ENCODE data around the gene VWA1. TPM values are rescaled to one million over a fixed set of nuclear protein-coding genes. Genes with fewer than 3 reads are reported as not detected.

The VWA1 gene
- total RNA-seq, 1 experiment from 2014 or later: 0.54 TPM

DNA sequence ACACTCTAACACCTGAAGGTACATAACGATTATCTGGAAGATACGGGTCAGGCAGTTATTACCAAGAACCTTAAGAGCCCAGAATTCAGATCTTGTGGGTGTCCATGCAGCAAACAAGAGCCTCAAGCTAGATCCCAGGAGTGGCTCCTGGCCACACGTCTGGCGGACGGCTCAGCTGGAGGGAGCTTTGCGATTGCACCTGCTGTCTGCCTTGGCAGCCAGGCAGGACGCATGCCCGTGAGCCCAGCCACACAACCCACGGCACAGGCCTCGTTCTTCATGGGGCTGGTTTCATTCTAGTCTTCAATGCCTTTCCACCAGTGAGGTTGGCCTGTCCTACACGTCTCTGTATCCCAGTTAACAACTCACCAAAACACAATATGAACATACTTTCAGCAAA lies 42.1 kb upstream of the VWA1 start:
- Mint-ChIP-seq H3K9me3 (ENCODE audit: unreplicated experiment) (no peaks in the 10 kb centered on the region), H3K4me1 (ENCODE audit: insufficient read depth, unreplicated experiment) (no peaks in the 10 kb centered on the region), H3K36me3 (ENCODE audit: insufficient read depth, unreplicated experiment) (peaks cover 100% of the 10 kb centered on the region), H3K27me3 (ENCODE audit: insufficient read depth, unreplicated experiment) (no peaks in the 10 kb centered on the region), H3K27ac (ENCODE audit: low read depth, unreplicated experiment) (no peak overlapping the region), H3K4me3 (ENCODE audit: unreplicated experiment) (no peak overlapping the region)
- no TSS peak for BruUV-seq (replicated peaks)
- intact Hi-C loops (cut with micrococcal nuclease): no loop called here
- CTCF ChIA-PET: interaction anchor here (0.7 kb wide), 1 partner anchor 185 kb away, joined by 3 read pairs; no protein-coding TSS in a partner anchor
- TF ChIP-seq, protein P1, sequence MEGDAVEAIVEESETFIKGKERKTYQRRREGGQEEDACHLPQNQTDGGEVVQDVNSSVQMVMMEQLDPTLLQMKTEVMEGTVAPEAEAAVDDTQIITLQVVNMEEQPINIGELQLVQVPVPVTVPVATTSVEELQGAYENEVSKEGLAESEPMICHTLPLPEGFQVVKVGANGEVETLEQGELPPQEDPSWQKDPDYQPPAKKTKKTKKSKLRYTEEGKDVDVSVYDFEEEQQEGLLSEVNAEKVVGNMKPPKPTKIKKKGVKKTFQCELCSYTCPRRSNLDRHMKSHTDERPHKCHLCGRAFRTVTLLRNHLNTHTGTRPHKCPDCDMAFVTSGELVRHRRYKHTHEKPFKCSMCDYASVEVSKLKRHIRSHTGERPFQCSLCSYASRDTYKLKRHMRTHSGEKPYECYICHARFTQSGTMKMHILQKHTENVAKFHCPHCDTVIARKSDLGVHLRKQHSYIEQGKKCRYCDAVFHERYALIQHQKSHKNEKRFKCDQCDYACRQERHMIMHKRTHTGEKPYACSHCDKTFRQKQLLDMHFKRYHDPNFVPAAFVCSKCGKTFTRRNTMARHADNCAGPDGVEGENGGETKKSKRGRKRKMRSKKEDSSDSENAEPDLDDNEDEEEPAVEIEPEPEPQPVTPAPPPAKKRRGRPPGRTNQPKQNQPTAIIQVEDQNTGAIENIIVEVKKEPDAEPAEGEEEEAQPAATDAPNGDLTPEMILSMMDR (IDR thresholded peaks at IDR 0.05; ENCODE audit: unreplicated experiment): no peak
- POLR2A ChIA-PET: no interaction called here
- no peak for DNase-seq (ENCODE audit: unreplicated experiment)

GRCh38 chr1:1394116-1394515 lies 41.4 kb upstream of the VWA1 start:
- Mint-ChIP-seq H3K4me3 (ENCODE audit: unreplicated experiment) (no peak overlapping the region), H3K27ac (ENCODE audit: low read depth, unreplicated experiment) (no peak overlapping the region), H3K9me3 (ENCODE audit: unreplicated experiment) (no peaks in the 10 kb centered on the region), H3K4me1 (ENCODE audit: insufficient read depth, unreplicated experiment) (no peaks in the 10 kb centered on the region), H3K36me3 (ENCODE audit: insufficient read depth, unreplicated experiment) (peaks cover 93% of the 10 kb centered on the region), H3K27me3 (ENCODE audit: insufficient read depth, unreplicated experiment) (no peaks in the 10 kb centered on the region)
- ChIA-PET CTCF (interaction anchor here (0.7 kb wide), 1 partner anchor 186 kb away, joined by 3 read pairs; no protein-coding TSS in a partner anchor), POLR2A (interaction anchor here (0.8 kb wide), 1 partner anchor 19 kb away, joined by 3 read pairs; the partner anchor contains the start of gene AURKAIP1)
- BruUV-seq (replicated peaks): no TSS peak
- intact Hi-C loops (cut with micrococcal nuclease): no loop called here
- TF ChIP-seq, protein P1 (IDR thresholded peaks at IDR 0.05; ENCODE audit: unreplicated experiment): no peak
- DNase-seq (ENCODE audit: unreplicated experiment): no peak

GRCh38 chr1:1395166-1395565 lies 40.3 kb upstream of the VWA1 start:
- no peak overlapping the region for H3K4me3 Mint-ChIP-seq (ENCODE audit: unreplicated experiment)
- H3K9me3 Mint-ChIP-seq (ENCODE audit: unreplicated experiment): no peaks in the 10 kb centered on the region
- BruUV-seq (replicated peaks): no TSS peak
- CTCF ChIA-PET: no interaction called here
- peaks cover 93% of the 10 kb centered on the region for H3K36me3 Mint-ChIP-seq (ENCODE audit: insufficient read depth, unreplicated experiment)
- H3K4me1 Mint-ChIP-seq (ENCODE audit: insufficient read depth, unreplicated experiment): no peaks in the 10 kb centered on the region
- H3K27ac Mint-ChIP-seq (ENCODE audit: low read depth, unreplicated experiment): no peak overlapping the region
- H3K27me3 Mint-ChIP-seq (ENCODE audit: insufficient read depth, unreplicated experiment): no peaks in the 10 kb centered on the region
- no peak for DNase-seq (ENCODE audit: unreplicated experiment)
- intact Hi-C loops (cut with micrococcal nuclease): no loop called here
- TF ChIP-seq, protein P1 (IDR thresholded peaks at IDR 0.05; ENCODE audit: unreplicated experiment): no peak
- POLR2A ChIA-PET: no interaction called here

DNA sequence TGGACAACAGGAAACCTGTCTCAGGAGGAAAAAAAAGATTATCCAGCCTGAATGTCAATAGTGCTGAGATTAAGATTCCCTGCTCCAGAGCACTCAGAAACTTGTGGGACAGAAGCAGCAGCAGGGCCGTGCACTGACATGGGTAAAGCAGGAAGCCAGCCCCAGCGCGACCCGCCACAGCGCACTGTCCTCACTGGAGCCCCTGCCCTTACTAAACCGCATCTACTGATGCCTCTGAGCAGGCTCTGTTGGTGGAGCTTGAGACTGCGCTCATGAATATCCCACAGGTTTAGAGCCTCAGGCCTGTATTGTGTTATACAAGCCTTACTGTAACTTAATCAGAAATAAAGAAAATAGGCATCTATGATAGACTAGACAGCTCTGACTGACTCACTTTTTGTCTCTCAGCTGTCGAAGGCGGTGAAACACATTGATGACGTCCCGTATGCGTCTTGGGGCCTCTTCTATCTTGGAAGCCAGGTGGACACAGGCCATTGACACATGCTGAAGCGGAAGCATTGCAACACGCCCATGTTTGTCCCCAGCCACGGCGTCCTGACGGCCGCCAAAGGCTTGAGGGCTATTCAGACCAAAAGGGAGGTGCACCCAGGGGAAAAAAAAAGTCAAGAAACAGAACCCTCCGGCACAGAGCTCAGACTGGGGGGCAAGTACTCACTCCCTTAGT lies 37.5 kb upstream of the VWA1 start:
- TF ChIP-seq, protein P1 (IDR thresholded peaks at IDR 0.05; ENCODE audit: unreplicated experiment): no peak
- intact Hi-C loops (cut with micrococcal nuclease): loop anchor here (2.0 kb wide), 1 partner anchor 23 kb away; the partner anchor contains the start of gene AURKAIP1
- H3K36me3 Mint-ChIP-seq (ENCODE audit: insufficient read depth, unreplicated experiment): peaks cover 92% of the 10 kb centered on the region
- H3K27me3 Mint-ChIP-seq (ENCODE audit: insufficient read depth, unreplicated experiment): no peaks in the 10 kb centered on the region
- H3K9me3 Mint-ChIP-seq (ENCODE audit: unreplicated experiment): no peaks in the 10 kb centered on the region
- peak overlapping the region; percentile 88 for H3K4me3 Mint-ChIP-seq (ENCODE audit: unreplicated experiment)
- H3K4me1 Mint-ChIP-seq (ENCODE audit: insufficient read depth, unreplicated experiment): peaks cover 11% of the 10 kb centered on the region
- TSS peak; percentile 43 for BruUV-seq (replicated peaks)
- H3K27ac Mint-ChIP-seq (ENCODE audit: low read depth, unreplicated experiment): peak overlapping the region; percentile 85
- peak; percentile 63 for DNase-seq (ENCODE audit: unreplicated experiment)
- POLR2A ChIA-PET: interaction anchor here (0.7 to 4.1 kb wide), 8 partner anchors 9 to 113 kb away, joined by 4 to 62 read pairs (median 10); partner anchors contain the start of genes AURKAIP1 and MRPL20
- CTCF ChIA-PET: interaction anchor here (1.1 to 1.9 kb wide), 4 partner anchors 8 to 107 kb away, joined by 3 to 6 read pairs (median 6); no protein-coding TSS in a partner anchor

Measured in MCF 10A (cell line).